VCaP (cell line): ENCODE measurements around the gene IGBP1.
"Not testable (repeated sequence)": the region's sequence is repeated elsewhere in the genome, so short reads cannot be mapped to it uniquely, and the experiment has no call there.

Source experiments
- H3K27ac ChIP-seq: fragments of 450-650 bp; 2 replicates; pipeline ENCODE4 v1.5.1; 2017
- TF ChIP-seq, protein P1 (sequence below): fragments of 450-650 bp; conservative IDR thresholded peaks from 2 replicates; pipeline ENCODE4 v1.5.1; 2017; ENCODE audit warnings: mild to moderate bottlenecking, moderate library complexity

IGBP1 gene

DNA sequence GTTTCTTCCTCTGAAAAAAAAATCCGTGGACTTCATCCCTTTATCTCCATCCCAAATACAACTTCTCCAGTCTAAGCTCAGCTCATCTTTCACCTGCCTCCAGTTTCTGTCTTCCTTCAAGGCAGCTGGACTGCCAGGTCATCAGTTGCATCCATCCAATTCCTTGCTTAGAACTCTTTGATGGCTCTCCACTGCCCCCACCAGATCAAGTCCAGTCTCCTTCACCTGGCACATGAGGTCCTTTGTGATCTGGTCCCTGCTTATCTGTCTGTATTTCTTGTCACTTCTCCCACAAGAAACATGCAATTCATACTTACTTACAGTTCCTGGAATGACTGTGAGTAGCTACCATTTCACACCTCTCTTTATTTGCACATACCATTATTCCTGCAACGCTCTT is 37.2 kb upstream of the IGBP1 start:
- H3K27ac ChIP-seq: no peak overlapping the region
- TF ChIP-seq, protein P1, sequence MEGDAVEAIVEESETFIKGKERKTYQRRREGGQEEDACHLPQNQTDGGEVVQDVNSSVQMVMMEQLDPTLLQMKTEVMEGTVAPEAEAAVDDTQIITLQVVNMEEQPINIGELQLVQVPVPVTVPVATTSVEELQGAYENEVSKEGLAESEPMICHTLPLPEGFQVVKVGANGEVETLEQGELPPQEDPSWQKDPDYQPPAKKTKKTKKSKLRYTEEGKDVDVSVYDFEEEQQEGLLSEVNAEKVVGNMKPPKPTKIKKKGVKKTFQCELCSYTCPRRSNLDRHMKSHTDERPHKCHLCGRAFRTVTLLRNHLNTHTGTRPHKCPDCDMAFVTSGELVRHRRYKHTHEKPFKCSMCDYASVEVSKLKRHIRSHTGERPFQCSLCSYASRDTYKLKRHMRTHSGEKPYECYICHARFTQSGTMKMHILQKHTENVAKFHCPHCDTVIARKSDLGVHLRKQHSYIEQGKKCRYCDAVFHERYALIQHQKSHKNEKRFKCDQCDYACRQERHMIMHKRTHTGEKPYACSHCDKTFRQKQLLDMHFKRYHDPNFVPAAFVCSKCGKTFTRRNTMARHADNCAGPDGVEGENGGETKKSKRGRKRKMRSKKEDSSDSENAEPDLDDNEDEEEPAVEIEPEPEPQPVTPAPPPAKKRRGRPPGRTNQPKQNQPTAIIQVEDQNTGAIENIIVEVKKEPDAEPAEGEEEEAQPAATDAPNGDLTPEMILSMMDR: peak; percentile 68

DNA sequence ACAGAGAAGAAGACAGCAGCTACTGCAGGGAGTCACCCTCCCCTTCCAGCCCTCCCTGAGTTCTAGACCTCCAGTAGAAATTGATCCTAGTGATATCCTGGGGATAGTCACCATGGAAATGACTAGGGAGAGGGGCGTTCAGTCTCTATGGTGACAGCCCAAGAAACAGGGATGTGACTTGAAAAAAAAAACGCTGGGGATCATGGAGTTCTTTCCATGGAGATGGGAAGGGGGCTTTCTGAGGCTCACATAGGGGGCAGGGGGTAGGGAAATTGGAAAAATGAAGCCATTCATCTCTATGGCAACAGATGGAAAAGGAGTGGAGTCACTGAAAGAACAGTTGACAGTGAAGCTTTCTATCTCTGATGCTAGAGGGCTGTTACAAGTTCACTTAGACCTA is 28.0 kb upstream of the IGBP1 start:
- TF ChIP-seq, protein P1: no peak
- H3K27ac ChIP-seq: no peak overlapping the region

DNA sequence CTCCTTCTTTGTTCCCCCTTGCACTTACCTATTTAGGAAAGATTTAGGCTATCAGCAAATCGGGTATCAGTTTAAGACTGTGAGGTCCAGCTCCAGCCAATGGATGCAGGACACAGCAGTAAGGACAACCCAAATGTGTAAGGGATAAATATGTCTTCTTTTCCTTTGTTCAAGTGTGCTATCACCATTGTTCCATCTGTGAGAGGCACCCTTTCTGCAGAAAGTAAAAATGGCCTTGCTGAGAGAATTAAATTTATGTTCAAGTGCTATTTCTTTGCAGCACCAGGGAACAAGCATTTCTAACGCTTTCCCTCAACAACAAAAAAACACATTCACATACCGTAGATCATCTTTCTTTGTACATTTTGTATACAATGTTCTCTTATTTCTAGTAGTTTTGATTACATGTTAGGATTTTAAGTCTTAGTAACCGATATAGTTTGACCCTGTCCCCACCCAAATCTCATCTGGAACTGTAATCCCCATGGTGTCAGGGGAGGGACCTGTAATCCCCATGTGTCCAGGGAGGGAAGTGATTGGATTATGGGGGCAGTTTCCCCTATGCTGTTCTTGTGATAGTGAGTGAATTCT is 21.7 kb upstream of the IGBP1 start:
- not testable (repeated sequence) for H3K27ac ChIP-seq

DNA sequence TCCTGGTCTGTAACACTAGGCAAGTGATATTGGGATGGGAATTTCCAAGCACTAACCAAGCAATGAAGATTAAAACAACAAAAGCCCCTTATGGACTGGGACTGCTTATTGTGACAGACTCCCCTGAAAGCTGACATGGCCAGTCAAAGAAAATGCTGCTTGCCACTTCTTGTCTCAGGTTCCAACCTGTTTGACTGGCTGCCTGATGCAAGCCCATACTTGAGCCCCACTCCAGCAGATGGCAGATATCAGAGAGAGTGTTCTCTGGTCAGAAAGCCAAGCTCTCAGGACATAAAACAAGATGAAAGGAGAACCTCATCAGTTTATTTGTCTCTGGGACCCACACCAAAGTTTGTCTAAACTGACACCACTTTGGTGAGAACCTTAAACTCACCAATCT is 15.5 kb upstream of the IGBP1 start:
- H3K27ac ChIP-seq: no peak overlapping the region
- TF ChIP-seq, protein P1: no peak

DNA sequence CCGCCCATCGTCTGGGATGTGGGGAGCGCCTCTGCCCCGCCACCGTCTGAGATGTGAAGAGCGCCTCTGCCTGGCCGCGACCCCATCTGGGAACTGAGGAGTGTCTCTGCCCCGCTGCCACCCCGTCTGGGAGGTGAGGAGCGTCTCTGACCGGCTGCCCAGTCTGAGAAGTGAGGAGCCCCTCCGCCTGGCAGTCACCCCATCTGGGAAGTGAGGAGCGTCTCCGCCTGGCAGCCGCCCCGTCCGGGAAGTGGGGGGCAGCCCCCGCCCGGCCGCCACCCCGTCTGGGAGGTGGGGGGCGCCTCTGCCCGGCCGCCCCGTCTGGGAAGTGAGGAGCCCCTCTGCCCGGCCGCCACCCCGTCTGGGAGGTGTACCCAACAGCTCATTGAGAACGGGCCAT is 10.2 kb upstream of the IGBP1 start:
- H3K27ac ChIP-seq: not testable (repeated sequence)

DNA sequence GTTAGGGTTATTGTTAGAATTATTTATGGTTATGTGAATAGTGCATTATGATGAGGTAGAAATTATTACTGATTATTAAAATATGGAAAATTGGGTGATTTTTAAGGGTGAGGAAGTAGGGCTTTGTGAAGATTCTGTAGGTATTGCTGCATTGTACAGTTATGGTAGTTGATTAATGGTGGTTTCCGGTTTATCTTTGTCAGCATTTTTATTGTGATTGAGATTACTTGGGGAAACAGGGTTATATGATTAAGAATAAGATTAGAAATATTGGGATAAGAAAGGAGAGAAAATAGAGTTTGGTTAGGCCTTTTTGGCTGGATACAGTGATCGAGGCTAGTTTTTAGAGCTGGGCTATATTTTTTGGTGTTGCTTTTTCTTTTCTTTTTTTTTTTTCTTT is 8.6 kb upstream of the IGBP1 start:
- TF ChIP-seq, protein P1: no peak
- H3K27ac ChIP-seq: no peak overlapping the region

DNA sequence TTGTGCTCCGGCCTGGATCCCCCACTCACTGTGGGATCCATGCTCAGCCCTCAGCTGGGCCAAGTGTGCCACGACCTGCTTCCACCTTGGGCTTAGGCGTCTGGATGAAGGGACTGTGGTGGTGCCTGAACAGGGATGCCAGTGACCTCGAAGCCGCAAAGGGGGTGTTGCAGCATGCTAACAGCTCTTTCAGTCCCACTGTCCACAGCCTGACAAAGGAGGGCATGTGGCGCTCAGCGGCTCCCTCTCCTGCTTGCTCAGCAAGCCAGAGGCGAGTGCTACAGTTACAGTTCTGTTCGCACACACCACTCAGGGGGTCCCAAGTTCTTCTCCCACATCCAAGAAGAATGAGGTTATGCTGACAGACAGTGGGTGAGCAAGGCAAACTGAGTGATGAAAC is 5.2 kb upstream of the IGBP1 start:
- TF ChIP-seq, protein P1: no peak
- no peak overlapping the region for H3K27ac ChIP-seq

DNA sequence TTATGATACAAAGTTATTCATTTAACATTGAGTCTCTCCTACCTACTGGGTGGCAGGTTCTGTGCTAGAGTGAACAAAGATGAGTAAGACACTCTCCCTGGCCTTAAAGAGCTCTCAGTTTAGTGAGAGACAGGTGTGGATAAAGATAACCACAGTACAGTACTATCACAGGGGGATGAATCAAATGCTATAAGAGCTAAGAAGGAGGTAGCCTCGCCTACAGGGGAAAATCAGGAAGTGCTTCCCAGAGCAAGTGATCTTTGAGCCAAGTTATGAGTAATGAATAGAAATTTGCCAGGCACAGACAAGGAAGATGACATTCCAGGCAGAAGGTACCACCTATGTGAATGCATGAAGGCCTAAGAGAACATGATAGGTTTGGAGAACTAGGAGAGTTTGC is 3.4 kb upstream of the IGBP1 start:
- H3K27ac ChIP-seq: no peak overlapping the region
- TF ChIP-seq, protein P1: no peak

DNA sequence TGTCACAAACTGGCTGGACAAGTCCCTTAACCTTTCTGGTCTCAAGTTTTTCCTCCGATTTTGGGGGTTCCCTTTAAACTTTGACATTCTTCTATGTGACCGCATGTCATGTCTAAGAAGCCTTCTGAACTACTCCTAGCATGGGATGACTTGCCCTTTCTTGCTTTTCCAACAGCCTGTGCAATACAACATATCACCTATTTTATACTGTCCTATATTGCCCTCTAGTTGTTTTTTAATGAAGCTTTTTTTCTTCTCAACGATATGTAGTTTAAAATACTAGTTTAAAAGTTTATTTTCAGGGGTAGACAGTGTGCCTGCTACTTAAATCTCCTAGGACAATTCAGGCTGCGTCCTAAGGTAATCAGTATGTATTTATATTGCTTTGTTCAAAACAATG is 1.0 kb upstream of the IGBP1 start:
- TF ChIP-seq, protein P1: peak; percentile 9; the same call in 1 of the 2 replicates
- peak overlapping the region; percentile 65 for H3K27ac ChIP-seq
